ENCODE results near the gene WASHC2A.
"Not testable (repeated sequence)": the region's sequence is repeated elsewhere in the genome, so short reads cannot be mapped to it uniquely, and the experiment has no call there.

WASHC2A gene

DNA sequence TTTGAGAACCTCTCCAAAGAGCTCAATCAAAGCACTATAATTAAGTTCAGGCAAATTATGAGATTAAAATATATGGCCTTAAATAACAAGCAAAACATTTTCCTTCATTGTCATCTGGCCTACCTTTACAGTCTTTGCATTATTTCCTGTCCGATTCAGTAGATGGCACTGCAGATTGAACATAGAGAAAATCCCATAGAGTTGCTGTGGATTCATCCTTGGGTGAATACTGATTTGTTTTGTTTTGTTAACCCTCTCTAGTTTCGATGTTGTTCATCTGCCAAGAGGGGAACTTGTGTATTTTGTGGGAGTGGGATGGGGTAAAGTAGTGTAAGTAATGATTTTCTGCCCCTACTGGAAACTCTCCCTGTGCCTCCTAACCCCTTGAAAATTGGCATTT lies 97.3 kb downstream of the WASHC2A start:
- DNase-seq: not testable (repeated sequence)

GRCh38 chr10:50167833-50168232 lies 100.1 kb downstream of the WASHC2A start:
- DNase-seq: not testable (repeated sequence)

DNA sequence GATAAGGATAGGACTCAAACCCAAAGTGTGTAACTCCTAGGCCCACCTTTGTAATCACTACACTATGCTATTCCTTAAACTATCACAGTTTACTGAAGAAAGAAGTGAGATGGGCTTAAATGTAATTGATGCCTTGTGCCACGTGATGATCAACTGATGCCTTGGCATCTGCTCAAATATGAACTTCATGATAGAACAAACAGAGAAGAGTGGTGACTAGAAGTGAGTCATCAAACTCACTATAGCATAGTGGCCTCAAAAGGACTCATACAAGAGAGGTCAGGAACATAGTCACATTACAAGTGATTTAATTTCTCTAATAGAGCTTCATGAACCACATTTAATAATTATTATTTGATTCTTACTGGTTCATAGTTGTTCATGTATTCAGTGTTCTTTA lies 101.8 kb downstream of the WASHC2A start:
- not testable (repeated sequence) for DNase-seq

DNA sequence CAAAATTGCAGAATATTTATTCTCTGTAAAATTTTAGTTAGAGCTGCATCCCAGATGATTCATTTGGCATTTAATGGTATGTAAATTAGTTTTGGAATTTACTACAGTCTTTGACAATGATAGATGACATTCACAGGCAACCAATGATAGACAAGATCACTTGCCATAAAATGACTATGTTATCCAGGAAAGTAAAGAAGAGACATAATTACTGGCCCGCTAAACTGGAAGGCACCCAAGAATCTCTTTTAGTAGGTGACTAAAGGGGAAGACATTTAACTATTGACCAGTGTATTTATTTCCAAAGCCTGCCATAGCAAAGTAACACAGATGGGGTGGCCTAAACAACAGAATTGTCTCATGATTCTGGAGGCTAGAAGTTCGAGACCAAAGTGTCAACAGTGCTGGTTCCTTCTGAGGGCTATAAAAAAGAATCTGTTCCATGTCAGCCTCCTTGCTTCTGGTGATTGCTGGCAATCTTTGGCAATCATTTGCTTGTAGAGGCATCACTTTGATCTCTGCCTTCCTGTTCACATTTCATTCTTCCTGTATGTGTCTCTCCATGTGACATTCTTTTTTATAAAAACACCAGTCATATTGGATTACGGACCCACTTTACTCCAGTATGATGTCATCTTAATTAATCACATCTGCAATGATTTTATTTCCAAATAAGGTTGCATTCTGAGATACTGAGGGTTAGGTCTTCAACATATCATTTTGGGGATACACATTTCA lies 107.2 kb downstream of the WASHC2A start:
- not testable (repeated sequence) for DNase-seq
